Measurements from ENCODE around the gene GPN2. TPM values are rescaled to one million over a fixed set of nuclear protein-coding genes. Genes with fewer than 3 reads are reported as not detected.

The GPN2 gene
- total RNA-seq, 1 donor from 2014 or later, result 7.5 TPM

DNA sequence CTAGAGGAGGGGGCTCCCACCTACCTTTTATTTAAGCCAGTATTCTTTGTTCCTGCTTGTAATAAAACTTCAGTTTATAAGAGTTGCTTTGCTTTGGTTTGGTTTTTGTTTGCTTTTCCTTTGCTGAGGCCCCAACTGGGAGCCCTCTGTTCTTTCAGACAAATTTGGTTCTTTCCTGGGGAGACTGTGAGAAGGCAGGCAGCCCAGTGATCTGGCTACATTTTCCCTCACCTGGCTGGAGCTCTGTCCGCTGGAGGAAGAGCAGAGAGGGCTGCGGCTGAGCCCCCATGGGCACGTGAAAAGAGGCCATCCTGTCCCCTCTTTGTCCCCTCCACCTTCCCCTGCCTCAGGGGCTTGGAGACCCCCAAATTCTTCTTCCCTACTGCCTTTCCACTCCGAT lies 34.4 kb downstream of the GPN2 start:
- DNase-seq (ENCODE audit: low spot score in 2 of 2), result no peak
- Histone ChIP-seq H3K27ac (no peak overlapping the region), H3K36me3 (peaks cover 40 to 67% of the 10 kb centered on the region in 2 donors), H3K9me3 (no peaks in the 10 kb centered on the region), H3K4me3 (no peak overlapping the region), H3K27me3 (no peaks in the 10 kb centered on the region), H3K4me1 (peaks cover 0 to 3% of the 10 kb centered on the region in 2 donors)
- intact Hi-C loops (cut with DNase I), result no loop called here
- TF ChIP-seq, protein P1, sequence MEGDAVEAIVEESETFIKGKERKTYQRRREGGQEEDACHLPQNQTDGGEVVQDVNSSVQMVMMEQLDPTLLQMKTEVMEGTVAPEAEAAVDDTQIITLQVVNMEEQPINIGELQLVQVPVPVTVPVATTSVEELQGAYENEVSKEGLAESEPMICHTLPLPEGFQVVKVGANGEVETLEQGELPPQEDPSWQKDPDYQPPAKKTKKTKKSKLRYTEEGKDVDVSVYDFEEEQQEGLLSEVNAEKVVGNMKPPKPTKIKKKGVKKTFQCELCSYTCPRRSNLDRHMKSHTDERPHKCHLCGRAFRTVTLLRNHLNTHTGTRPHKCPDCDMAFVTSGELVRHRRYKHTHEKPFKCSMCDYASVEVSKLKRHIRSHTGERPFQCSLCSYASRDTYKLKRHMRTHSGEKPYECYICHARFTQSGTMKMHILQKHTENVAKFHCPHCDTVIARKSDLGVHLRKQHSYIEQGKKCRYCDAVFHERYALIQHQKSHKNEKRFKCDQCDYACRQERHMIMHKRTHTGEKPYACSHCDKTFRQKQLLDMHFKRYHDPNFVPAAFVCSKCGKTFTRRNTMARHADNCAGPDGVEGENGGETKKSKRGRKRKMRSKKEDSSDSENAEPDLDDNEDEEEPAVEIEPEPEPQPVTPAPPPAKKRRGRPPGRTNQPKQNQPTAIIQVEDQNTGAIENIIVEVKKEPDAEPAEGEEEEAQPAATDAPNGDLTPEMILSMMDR (IDR thresholded peaks at IDR 0.05), result no peak

- intact Hi-C loops (cut with DNase I), result no loop called here
- no peak for DNase-seq (ENCODE audit: low spot score in 2 of 2)
- Histone ChIP-seq H3K4me1 (peaks cover 0 to 3% of the 10 kb centered on the region in 2 donors), H3K27ac (no peak overlapping the region), H3K4me3 (no peak overlapping the region), H3K9me3 (no peaks in the 10 kb centered on the region), H3K36me3 (peaks cover 46 to 75% of the 10 kb centered on the region in 2 donors), H3K27me3 (no peaks in the 10 kb centered on the region)
- TF ChIP-seq, protein P1 (IDR thresholded peaks at IDR 0.05), result no peak
Observed at GRCh38 chr1:26854906-26855305, 35.2 kb downstream of the GPN2 start.

DNA sequence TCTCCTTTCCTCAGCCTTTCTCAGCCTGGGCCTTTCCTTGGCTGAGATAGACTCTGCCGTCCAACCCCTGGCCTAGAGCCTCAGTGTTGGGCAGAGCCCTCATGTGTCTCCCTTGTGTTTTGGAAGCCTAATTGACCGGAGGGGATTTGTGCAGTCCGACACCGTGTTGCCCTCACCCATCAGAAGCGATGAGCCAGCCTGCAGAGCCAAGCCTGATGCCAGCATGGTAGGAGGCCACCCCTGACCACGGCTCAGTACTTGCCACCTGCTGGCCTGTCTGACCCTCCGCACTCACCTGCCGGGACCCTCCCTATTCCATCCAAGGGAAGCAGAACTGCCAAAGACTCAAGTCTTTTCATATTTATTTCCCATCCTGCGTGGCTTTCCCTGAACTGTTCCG lies 36.5 kb downstream of the GPN2 start:
- H3K4me3 ChIP-seq, result no peak overlapping the region
- peaks cover 52 to 88% of the 10 kb centered on the region in 2 donors for H3K36me3 ChIP-seq
- H3K27ac ChIP-seq, result peak overlapping the region; percentile 18 to 36
- H3K9me3 ChIP-seq, result no peaks in the 10 kb centered on the region
- no peak for DNase-seq (ENCODE audit: low spot score in 2 of 2)
- no peaks in the 10 kb centered on the region for H3K27me3 ChIP-seq
- H3K4me1 ChIP-seq, result peaks cover 0 to 6% of the 10 kb centered on the region in 2 donors
- intact Hi-C loops (cut with DNase I), result loop anchor here (1.0 kb wide), 2 partner anchors 12 to 25 kb away; no protein-coding TSS in a partner anchor
- TF ChIP-seq, protein P1 (IDR thresholded peaks at IDR 0.05), result no peak

DNA sequence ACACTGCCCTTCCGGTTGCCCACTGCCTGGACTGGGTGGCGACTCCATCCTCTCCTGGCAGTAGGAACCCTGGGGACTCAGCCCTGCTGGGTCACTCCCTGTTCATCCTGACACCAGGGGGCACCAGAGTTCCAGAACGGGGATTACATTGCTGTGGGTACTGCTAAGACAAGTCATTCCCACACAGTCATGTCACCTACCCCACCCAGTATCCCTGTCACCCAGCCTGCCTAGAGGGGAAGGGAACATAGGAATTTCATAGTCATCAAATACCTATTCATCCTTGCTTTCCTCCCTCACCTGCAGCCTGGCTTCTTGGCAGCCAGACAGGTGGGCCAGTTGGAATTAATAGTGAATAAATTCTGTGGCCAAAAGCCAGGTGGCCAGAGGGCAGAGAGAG lies 36.9 kb downstream of the GPN2 start:
- Histone ChIP-seq H3K27me3 (no peaks in the 10 kb centered on the region), H3K36me3 (peaks cover 56 to 91% of the 10 kb centered on the region in 2 donors), H3K4me1 (peaks cover 0 to 8% of the 10 kb centered on the region in 2 donors), H3K27ac (peak overlapping the region; percentile 18 to 36), H3K9me3 (no peaks in the 10 kb centered on the region), H3K4me3 (no peak overlapping the region)
- TF ChIP-seq, protein P1 (IDR thresholded peaks at IDR 0.05), result peak; percentile 81 to 86 (median 85)
- DNase-seq (ENCODE audit: low spot score in 2 of 2), result peak; percentile 60 to 95
- intact Hi-C loops (cut with DNase I), result loop anchor here (1.0 kb wide), 2 partner anchors 12 to 25 kb away; no protein-coding TSS in a partner anchor

- TF ChIP-seq, protein P1 (IDR thresholded peaks at IDR 0.05), result no peak
- peaks cover 60 to 91% of the 10 kb centered on the region in 2 donors for H3K36me3 ChIP-seq
- no peak overlapping the region for H3K4me3 ChIP-seq
- intact Hi-C loops (cut with DNase I), result loop anchor here (1.0 kb wide), 2 partner anchors 13 to 26 kb away; no protein-coding TSS in a partner anchor
- no peaks in the 10 kb centered on the region for H3K27me3 ChIP-seq
- H3K9me3 ChIP-seq, result no peaks in the 10 kb centered on the region
- DNase-seq (ENCODE audit: low spot score in 2 of 2), result no peak
- peaks cover 0 to 8% of the 10 kb centered on the region in 2 donors for H3K4me1 ChIP-seq
- no peak overlapping the region for H3K27ac ChIP-seq
Observed at GRCh38 chr1:26852701-26853100, 37.4 kb downstream of the GPN2 start.

All from ascending aorta (tissue), 2 donors.